HepG2 (cell line): ENCODE measurements around the gene LRP2. TPM values are rescaled to one million over a fixed set of nuclear protein-coding genes. Genes with fewer than 3 reads are reported as not detected.

ENCODE experiments used
- ATAC-seq: fragments of 200-7000 bp; cut with Tn5 transposase; 3 replicates; pipeline ENCODE4 v1.9.1; 2020; ENCODE audit warnings: mild to moderate bottlenecking, moderate library complexity
- BruUV-seq: library from RNA; stranded (reverse); fragments of 400-500 nt; replicated peaks from 2 replicates; lab custom pipeline; 2021; lab: Mats Ljungman, UMichigan
- CTCF ChIA-PET: fragments of 300-600 bp; formaldehyde crosslinking; extraction: SDS; loops from one replicate; lab custom pipeline; 2021; ENCODE audit warnings: low total read pairs, inconsistent platforms, low intra/inter-chr PET ratio; lab: Yijun Ruan, JAX
- POLR2A ChIA-PET: fragments of 350-600 bp; sonication (Branson Sonifier 250); formaldehyde crosslinking; loops from one replicate; lab custom pipeline; 2020; ENCODE audit warnings: antibody characterized with exemption, inconsistent platforms; lab: Yijun Ruan, JAX
- DNase-seq: peaks from one replicate; pipeline ENCODE4 v3.0.0-alpha.2; 2015; ENCODE audit warnings: low spot score
- FAIRE-seq: peaks from 3 replicates; lab custom pipeline; 2011; peaks lifted over from hg19 to GRCh38; lab: Jason Lieb, UNC
- H2AFZ ChIP-seq: one replicate; pipeline ENCODE4 v1.6.1; 2011; ENCODE audit warnings: low read length, inconsistent platforms
- H3K27ac ChIP-seq: fragments of 300-600 bp; 3 replicates; pipeline ENCODE4 v1.8.0; 2011; ENCODE audit warnings: mixed run types, mild to moderate bottlenecking, mixed read lengths, low read length, inconsistent platforms; ENCODE audit not compliant: insufficient read depth; ENCODE audit errors: extremely low read length
- H3K27me3 ChIP-seq, 2 experiments: fragments of 200-600 bp in 1 of 2; 2 replicates in 1 of 2; 3 replicates in 1 of 2; pipeline versions ENCODE4 v1.6.0 to v1.8.0; 2011; ENCODE audit warnings: low read length in 2 of 2, mild to moderate bottlenecking in 2 of 2, moderate library complexity in 2 of 2, inconsistent platforms in 1 of 2; ENCODE audit not compliant: insufficient read depth in 2 of 2, control insufficient read depth in 1 of 2
- H3K36me3 ChIP-seq, 2 experiments: fragments of 200-600 bp in 1 of 2; replicated peaks in 1 of 2; 2 replicates in 1 of 2; 3 replicates in 1 of 2; pipeline versions ENCODE4 v1.5.1 to v1.8.0; 2011; ENCODE audit warnings: low read length in 2 of 2, inconsistent platforms in 1 of 2; ENCODE audit not compliant: insufficient read depth in 2 of 2, control insufficient read depth in 1 of 2
- H3K4me1 ChIP-seq: 2 replicates; pipeline ENCODE4 v1.5.1; 2012; ENCODE audit warnings: low read length, inconsistent platforms; ENCODE audit not compliant: insufficient read depth
- H3K4me2 ChIP-seq: 2 replicates; pipeline ENCODE4 v1.6.0; 2011; ENCODE audit warnings: low read depth, low read length, inconsistent platforms
- H3K4me3 ChIP-seq, 3 experiments: fragments of 200-600 bp in 1 of 3; sonication (generic), shearing (Covaris generic) in 1 of 3; replicated peaks in 1 of 3; 2 replicates each; pipeline ENCODE4 v1.5.1; 2011 to 2016; ENCODE audit warnings: low read length in 3 of 3, inconsistent platforms in 2 of 3, low read depth in 2 of 3, mild to moderate bottlenecking in 2 of 3, control low read depth in 1 of 3, mixed read lengths in 1 of 3; ENCODE audit not compliant: insufficient read depth in 1 of 3
- H3K79me2 ChIP-seq: one replicate; pipeline ENCODE4 v1.6.1; 2011; ENCODE audit warnings: low read length, inconsistent platforms; ENCODE audit not compliant: insufficient read depth
- H3K9ac ChIP-seq: 2 replicates; pipeline ENCODE4 v1.6.0; 2011; ENCODE audit warnings: mild to moderate bottlenecking, low read depth, low read length, inconsistent platforms; ENCODE audit not compliant: insufficient read depth
- H3K9me3 ChIP-seq: 2 replicates; pipeline ENCODE4 v1.5.1; 2012; ENCODE audit warnings: mild to moderate bottlenecking, low read length
- H4K20me1 ChIP-seq: 2 replicates; pipeline ENCODE4 v1.6.0; 2011; ENCODE audit warnings: inconsistent platforms, mild to moderate bottlenecking, low read length, moderate library complexity; ENCODE audit not compliant: insufficient read depth
- FOXA1 ChIP-seq, 2 experiments: fragments of 450-650 bp in 1 of 2; sonication (generic) in 1 of 2; formaldehyde crosslinking in 1 of 2; IDR thresholded peaks; 2 replicates each; pipeline versions ENCODE4 v1.4.0 to v1.6.1; 2016 to 2020; ENCODE audit warnings: missing genetic modification reagents in 1 of 2
- KLF12 ChIP-seq: sonication (generic); formaldehyde crosslinking; IDR thresholded peaks from 2 replicates; pipeline ENCODE4 v1.4.0; 2020; ENCODE audit warnings: missing genetic modification reagents, borderline replicate concordance
- SRSF4 ChIP-seq: fragments of 200-400 bp; formaldehyde crosslinking; IDR thresholded peaks from one replicate; pipeline ENCODE4 v1.6.1; 2018; ENCODE audit warnings: mild to moderate bottlenecking, low read depth, low read length, moderate library complexity; ENCODE audit not compliant: poor library complexity, severe bottlenecking
- TBX2 ChIP-seq: sonication (generic); formaldehyde crosslinking; IDR thresholded peaks from 2 replicates; pipeline ENCODE4 v1.5.0; 2020; ENCODE audit warnings: missing genetic modification reagents, mild to moderate bottlenecking, borderline replicate concordance
- ZMYM3 ChIP-seq: sonication (generic); formaldehyde crosslinking; IDR thresholded peaks from 2 replicates; pipeline ENCODE4 v1.5.1; 2020; ENCODE audit warnings: mild to moderate bottlenecking, missing genetic modification reagents
- ZNF260 ChIP-seq: sonication (generic); formaldehyde crosslinking; IDR thresholded peaks from 2 replicates; pipeline ENCODE4 v1.4.0; 2020; ENCODE audit warnings: missing genetic modification reagents, low read depth, mild to moderate bottlenecking, borderline replicate concordance
- WGBS: methylation state at CpG from one replicate; pipeline ENCODE4 v1.1.6; 2017; ENCODE audit warnings: low lambda C conversion rate; 5-methylcytosine and 5-hydroxymethylcytosine counted together
- in situ Hi-C: cut with HindIII; loops from 2 replicates; pipeline ENCODE4 v1.10.0; 2017; ENCODE audit warnings: low pct_unique_long_range_greater_than_20kb; ENCODE audit not compliant: extremely low pct_ligation_motif_present
- intact Hi-C: fragments of 100-400 bp; cut with micrococcal nuclease; formaldehyde crosslinking; loops from one replicate; pipeline ENCODE4 v1.10.0; 2022; ENCODE audit not compliant: unreplicated experiment
- polyA plus RNA-seq, 8 experiments: library from polyadenylated mRNA; depleted of rRNA in 3 of 8; stranded (reverse) in 7 of 8; unstranded in 1 of 8; fragments of >200 nt; fragmentation: Illumina TruSeq in 4 of 8; extraction: Trizol in 4 of 8; gene quantifications; 2 replicates each; pipeline versions ENCODE4 v1.2.1 to v1.2.3, GENCODE V29; 2011 to 2016; ENCODE audit warnings: low read depth in 4 of 8, missing spikeins in 1 of 8, mixed read lengths in 1 of 8; ENCODE audit not compliant: insufficient read depth in 1 of 8
- total RNA-seq, 5 experiments: library from RNA; depleted of rRNA; stranded (reverse); fragments of >200 nt; fragmentation: Illumina TruSeq; extraction: Trizol; gene quantifications; 2 replicates each; pipeline ENCODE4 v1.2.3, GENCODE V29; 2016; ENCODE audit warnings: low read depth in 1 of 5
- TF ChIP-seq, protein P1 (sequence below): sonication (generic); formaldehyde crosslinking; IDR thresholded peaks from 2 replicates; pipeline ENCODE4 v1.5.0; 2020; ENCODE audit warnings: missing genetic modification reagents
- TF ChIP-seq, protein P2 (sequence below): sonication (generic); formaldehyde crosslinking; IDR thresholded peaks from 2 replicates; pipeline ENCODE4 v1.4.0; 2020; ENCODE audit warnings: missing genetic modification reagents
- TF ChIP-seq, protein P3 (sequence below): sonication (generic); formaldehyde crosslinking; IDR thresholded peaks from 2 replicates; pipeline ENCODE4 v1.5.1; 2020; ENCODE audit warnings: missing genetic modification reagents, mild to moderate bottlenecking, borderline replicate concordance
- TF ChIP-seq, protein P4 (sequence below): sonication (generic); formaldehyde crosslinking; IDR thresholded peaks from 2 replicates; pipeline ENCODE4 v1.4.0; 2020; ENCODE audit warnings: missing genetic modification reagents, borderline replicate concordance

Gene LRP2
- total and polyA plus RNA-seq, 2 of the 13 experiments (the other 11 are each of a cell fraction or from before 2014, with no cell fraction given) = 0.03 to 0.15 TPM

DNA sequence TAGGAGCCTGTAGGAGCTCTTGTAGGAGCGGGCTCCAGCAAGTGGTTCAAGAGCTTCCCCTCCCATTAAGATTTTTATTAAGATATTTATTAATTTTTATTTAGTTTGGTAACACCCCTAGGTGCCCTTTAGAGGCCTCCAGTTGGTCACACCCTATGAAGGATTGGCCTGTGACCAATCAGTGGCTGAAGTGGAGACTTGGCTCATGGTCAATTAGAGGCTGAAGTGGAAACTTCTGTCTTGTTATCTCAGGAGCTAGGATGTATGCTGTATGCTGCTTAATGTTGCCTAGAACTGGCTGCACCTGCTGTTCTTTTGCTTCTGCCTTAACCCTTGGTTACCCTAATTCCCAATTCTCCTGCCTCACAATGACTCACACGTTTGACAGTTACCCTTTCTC lies 244.3 kb downstream of the LRP2 start:
- Histone ChIP-seq H3K27me3 (peaks cover 0 to 4% of the 10 kb centered on the region in 2 experiments; a peak in 1 of 5 replicates), H3K27ac (no peak overlapping the region), H3K4me2 (no peak overlapping the region), H2AFZ (no peak overlapping the region), H4K20me1 (no peaks in the 10 kb centered on the region), H3K4me3 (no peak overlapping the region), H3K79me2 (no peaks in the 10 kb centered on the region), H3K9me3 (no peaks in the 10 kb centered on the region)
- intact Hi-C loops = no loop called here
- FAIRE-seq (no peak), DNase-seq (no peak), ATAC-seq (no peak)
- 0% methylated on average over 2 of the region's 2 CpGs for WGBS
- in situ Hi-C loops = no loop called here
- CTCF ChIA-PET = no interaction called here
- POLR2A ChIA-PET = no interaction called here
- TF ChIP-seq, protein P1, sequence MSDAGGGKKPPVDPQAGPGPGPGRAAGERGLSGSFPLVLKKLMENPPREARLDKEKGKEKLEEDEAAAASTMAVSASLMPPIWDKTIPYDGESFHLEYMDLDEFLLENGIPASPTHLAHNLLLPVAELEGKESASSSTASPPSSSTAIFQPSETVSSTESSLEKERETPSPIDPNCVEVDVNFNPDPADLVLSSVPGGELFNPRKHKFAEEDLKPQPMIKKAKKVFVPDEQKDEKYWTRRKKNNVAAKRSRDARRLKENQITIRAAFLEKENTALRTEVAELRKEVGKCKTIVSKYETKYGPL (CRISPR knock-in tag) = no peak
- TF ChIP-seq, protein P2, sequence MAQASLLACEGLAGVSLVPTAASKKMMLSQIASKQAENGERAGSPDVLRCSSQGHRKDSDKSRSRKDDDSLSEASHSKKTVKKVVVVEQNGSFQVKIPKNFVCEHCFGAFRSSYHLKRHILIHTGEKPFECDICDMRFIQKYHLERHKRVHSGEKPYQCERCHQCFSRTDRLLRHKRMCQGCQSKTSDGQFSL = no peak
- TF ChIP-seq TBX2 = no peak
- TF ChIP-seq KLF12 (CRISPR knock-in tag) = no peak
- TF ChIP-seq, protein P3, sequence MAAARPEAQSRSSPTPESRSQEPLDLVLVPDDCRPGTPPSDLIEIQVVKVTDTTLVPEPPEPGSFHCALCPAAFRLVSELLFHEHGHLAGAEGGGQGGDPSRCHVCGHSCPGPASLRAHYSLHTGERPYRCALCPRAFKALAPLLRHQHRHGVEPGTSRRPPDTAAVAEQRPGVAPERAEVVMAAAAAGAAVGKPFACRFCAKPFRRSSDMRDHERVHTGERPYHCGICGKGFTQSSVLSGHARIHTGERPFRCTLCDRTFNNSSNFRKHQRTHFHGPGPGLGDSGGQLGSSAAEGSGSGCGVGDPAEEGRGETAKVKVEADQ (CRISPR knock-in tag) = no peak
- TF ChIP-seq SRSF4 = no peak
- TF ChIP-seq ZNF260 (CRISPR knock-in tag) = no peak
- TF ChIP-seq ZMYM3 (CRISPR knock-in tag) = no peak
- TF ChIP-seq, protein P4, sequence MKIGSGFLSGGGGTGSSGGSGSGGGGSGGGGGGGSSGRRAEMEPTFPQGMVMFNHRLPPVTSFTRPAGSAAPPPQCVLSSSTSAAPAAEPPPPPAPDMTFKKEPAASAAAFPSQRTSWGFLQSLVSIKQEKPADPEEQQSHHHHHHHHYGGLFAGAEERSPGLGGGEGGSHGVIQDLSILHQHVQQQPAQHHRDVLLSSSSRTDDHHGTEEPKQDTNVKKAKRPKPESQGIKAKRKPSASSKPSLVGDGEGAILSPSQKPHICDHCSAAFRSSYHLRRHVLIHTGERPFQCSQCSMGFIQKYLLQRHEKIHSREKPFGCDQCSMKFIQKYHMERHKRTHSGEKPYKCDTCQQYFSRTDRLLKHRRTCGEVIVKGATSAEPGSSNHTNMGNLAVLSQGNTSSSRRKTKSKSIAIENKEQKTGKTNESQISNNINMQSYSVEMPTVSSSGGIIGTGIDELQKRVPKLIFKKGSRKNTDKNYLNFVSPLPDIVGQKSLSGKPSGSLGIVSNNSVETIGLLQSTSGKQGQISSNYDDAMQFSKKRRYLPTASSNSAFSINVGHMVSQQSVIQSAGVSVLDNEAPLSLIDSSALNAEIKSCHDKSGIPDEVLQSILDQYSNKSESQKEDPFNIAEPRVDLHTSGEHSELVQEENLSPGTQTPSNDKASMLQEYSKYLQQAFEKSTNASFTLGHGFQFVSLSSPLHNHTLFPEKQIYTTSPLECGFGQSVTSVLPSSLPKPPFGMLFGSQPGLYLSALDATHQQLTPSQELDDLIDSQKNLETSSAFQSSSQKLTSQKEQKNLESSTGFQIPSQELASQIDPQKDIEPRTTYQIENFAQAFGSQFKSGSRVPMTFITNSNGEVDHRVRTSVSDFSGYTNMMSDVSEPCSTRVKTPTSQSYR (CRISPR knock-in tag) = no peak
- no peak for TF ChIP-seq FOXA1 (IDR thresholded peaks at IDR 0.05)
- no peak for TF ChIP-seq FOXA1 (CRISPR knock-in tag; IDR thresholded peaks at IDR 0.05)
- TF ChIP-seq, all 625 proteins: peak for 0
- Histone ChIP-seq H3K4me1 (no peaks in the 10 kb centered on the region), H3K36me3 (no peaks in the 10 kb centered on the region), H3K9ac (no peak overlapping the region)
- BruUV-seq = no TSS peak
